NCI-H2081 treated with DMSO at 0.1 percent for 48 hours (cell line): ENCODE data around the gene STK32C.
"Not testable (repeated sequence)": the region's sequence is repeated elsewhere in the genome, so short reads cannot be mapped to it uniquely, and the experiment has no call there.

Experiments used
- DNase-seq: peaks from one replicate; lab custom pipeline; 2025; lab: John Stamatoyannopoulos, UW

STK32C gene

GRCh38 chr10:132307823-132308586, at the start of gene STK32C:
STK32C (minus strand) TSS chr10:132307950; CDS start chr10:132307833, 117 bp downstream.
- no peak for DNase-seq

- no peak for DNase-seq
These were observed 49.0 kb upstream of the STK32C start for GRCh38 chr10:132356621-132357195.

- no peak for DNase-seq
These were observed 48.0 kb upstream of the STK32C start for GRCh38 chr10:132355754-132356153.

GRCh38 chr10:132355297-132355696, 47.5 kb upstream of the STK32C start:
- DNase-seq = no peak

- DNase-seq = no peak
These were observed 46.8 kb upstream of the STK32C start for GRCh38 chr10:132354356-132355094.

- no peak for DNase-seq
These were observed 46.0 kb upstream of the STK32C start for GRCh38 chr10:132353456-132354355.

GRCh38 chr10:132352462-132353308, 44.9 kb upstream of the STK32C start:
- not testable (repeated sequence) for DNase-seq

GRCh38 chr10:132351611-132352010, 43.9 kb upstream of the STK32C start:
- DNase-seq = no peak

- no peak for DNase-seq
These were observed 43.2 kb upstream of the STK32C start for GRCh38 chr10:132350946-132351345.

GRCh38 chr10:132350391-132350790, 42.6 kb upstream of the STK32C start:
- no peak for DNase-seq

- DNase-seq = no peak
These were observed 42.0 kb upstream of the STK32C start for GRCh38 chr10:132349766-132350165.

- no peak for DNase-seq
These were observed 40.1 kb upstream of the STK32C start for GRCh38 chr10:132347931-132348267.

- no peak for DNase-seq
These were observed 39.6 kb upstream of the STK32C start for GRCh38 chr10:132347211-132347930.

- DNase-seq = no peak
These were observed 39.1 kb upstream of the STK32C start for GRCh38 chr10:132346806-132347205.

GRCh38 chr10:132345345-132345744, 37.6 kb upstream of the STK32C start:
- no peak for DNase-seq

GRCh38 chr10:132344386-132344785, 36.6 kb upstream of the STK32C start:
- DNase-seq = no peak

- no peak for DNase-seq
These were observed 34.8 kb upstream of the STK32C start for GRCh38 chr10:132342553-132342952.

- no peak for DNase-seq
These were observed 34.0 kb upstream of the STK32C start for GRCh38 chr10:132341781-132342180.

GRCh38 chr10:132341017-132341416, 33.3 kb upstream of the STK32C start:
- no peak for DNase-seq

GRCh38 chr10:132339276-132339675, 31.5 kb upstream of the STK32C start:
- no peak for DNase-seq
